ENCODE results near the gene FAM234B. TPM values are rescaled to one million over a fixed set of nuclear protein-coding genes. Genes with fewer than 3 reads are reported as not detected.
"Not testable (repeated sequence)": the region's sequence is repeated elsewhere in the genome, so short reads cannot be mapped to it uniquely, and the experiment has no call there.

Gene FAM234B
- total RNA-seq, 4 donors from 2014 or later: 4.7 to 6.5 (median 5.5) TPM

DNA sequence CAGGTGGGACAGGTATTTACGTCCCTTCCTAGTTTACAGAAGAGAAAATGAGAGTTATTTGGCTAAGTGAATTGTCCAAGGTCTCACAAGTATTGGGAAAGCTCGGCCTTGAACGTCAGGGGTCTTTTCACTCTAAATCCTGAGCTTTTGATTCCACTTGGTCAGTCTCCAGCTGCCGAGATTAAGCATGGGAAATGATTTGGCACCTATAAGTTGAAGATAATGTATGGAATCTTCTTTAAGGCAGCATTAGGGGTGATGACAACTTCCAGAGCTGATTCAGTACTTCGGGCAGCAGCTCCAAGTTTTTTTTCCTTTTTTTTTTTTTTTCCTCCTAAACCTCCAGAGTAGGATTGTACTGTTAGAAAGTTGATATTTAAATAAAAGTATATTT is 722 bp downstream of the FAM234B start:
- Histone ChIP-seq H3K4me3 (peak overlapping the region; percentile 77 to 87), H3K27me3 (no peaks in the 10 kb centered on the region), H3K36me3 (no peaks in the 10 kb centered on the region), H3K27ac (peak overlapping the region in 3 of 4 donors; percentile 76 to 85 (median 80)), H3K9me3 (no peaks in the 10 kb centered on the region), H3K4me1 (peaks cover 0 to 30% (median under 1%) of the 10 kb centered on the region in 3 donors)
- TF ChIP-seq POLR2AphosphoS5 (IDR thresholded peaks at IDR 0.05) (no peak), POLR2A (IDR thresholded peaks at IDR 0.05) (no peak), EP300 (IDR thresholded peaks at IDR 0.05) (no peak)
- TF ChIP-seq, protein P1, sequence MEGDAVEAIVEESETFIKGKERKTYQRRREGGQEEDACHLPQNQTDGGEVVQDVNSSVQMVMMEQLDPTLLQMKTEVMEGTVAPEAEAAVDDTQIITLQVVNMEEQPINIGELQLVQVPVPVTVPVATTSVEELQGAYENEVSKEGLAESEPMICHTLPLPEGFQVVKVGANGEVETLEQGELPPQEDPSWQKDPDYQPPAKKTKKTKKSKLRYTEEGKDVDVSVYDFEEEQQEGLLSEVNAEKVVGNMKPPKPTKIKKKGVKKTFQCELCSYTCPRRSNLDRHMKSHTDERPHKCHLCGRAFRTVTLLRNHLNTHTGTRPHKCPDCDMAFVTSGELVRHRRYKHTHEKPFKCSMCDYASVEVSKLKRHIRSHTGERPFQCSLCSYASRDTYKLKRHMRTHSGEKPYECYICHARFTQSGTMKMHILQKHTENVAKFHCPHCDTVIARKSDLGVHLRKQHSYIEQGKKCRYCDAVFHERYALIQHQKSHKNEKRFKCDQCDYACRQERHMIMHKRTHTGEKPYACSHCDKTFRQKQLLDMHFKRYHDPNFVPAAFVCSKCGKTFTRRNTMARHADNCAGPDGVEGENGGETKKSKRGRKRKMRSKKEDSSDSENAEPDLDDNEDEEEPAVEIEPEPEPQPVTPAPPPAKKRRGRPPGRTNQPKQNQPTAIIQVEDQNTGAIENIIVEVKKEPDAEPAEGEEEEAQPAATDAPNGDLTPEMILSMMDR (IDR thresholded peaks at IDR 0.05): no peak
- no peak for ATAC-seq
- WGBS, 2 donors (ENCODE audit: low coverage in 1 of 2): 8 to 18% methylated on average over 2 to 3 of the region's 5 CpGs

DNA sequence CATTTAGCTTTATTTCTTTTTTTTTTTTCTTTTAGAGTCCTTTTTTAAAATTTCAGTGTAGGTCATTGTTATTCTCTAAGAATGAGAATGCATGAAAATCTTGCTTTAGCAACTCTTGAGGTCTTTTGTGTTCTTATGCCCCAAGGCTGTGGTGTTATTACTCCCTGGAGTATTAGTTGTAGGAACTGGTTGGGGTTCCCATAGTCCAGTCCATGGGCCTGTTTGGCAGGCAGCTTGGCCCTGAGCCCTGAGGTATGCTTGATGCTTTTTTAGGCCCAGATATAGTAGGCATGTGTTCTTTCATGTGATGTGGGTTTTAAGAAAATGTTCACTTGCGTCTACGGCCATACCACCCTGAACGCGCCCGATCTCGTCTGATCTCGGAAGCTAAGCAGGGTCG is 1.6 kb downstream of the FAM234B start:
- no peak for ATAC-seq
- no peak for TF ChIP-seq EP300 (IDR thresholded peaks at IDR 0.05)
- TF ChIP-seq POLR2AphosphoS5 (IDR thresholded peaks at IDR 0.05): no peak
- TF ChIP-seq, protein P1 (IDR thresholded peaks at IDR 0.05): no peak
- no peak for TF ChIP-seq POLR2A (IDR thresholded peaks at IDR 0.05)
- Histone ChIP-seq H3K4me1 (peaks cover 0 to 38% (median 3%) of the 10 kb centered on the region in 3 donors), H3K9me3 (no peaks in the 10 kb centered on the region), H3K36me3 (no peaks in the 10 kb centered on the region), H3K27me3 (no peaks in the 10 kb centered on the region), H3K27ac (no peak overlapping the region), H3K4me3 (no peak overlapping the region)
- 99% methylated on average over 8 of the region's 8 CpGs; no CpG with 5 or more reads in 1 of the 2 donors for WGBS, 2 donors (ENCODE audit: low coverage in 1 of 2)

DNA sequence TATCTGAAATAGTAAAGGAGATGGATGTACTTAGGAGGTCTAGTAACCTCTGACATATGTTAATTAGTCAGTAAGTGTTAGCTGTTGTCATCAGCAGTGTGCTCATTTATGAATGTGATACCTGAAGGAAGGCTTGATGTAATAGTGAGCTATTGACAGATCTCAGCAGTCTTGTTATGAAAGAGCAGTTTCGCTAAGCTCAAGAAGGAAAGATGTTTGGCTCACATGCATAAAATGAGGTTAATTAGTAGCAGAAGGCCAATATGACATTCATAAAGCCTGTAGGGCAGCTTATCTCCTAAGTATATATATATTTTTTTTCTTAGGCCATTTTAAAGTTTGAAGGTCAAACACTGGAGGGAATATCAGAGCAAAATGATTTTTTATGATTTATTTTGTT is 2.8 kb downstream of the FAM234B start:
- H3K27me3 ChIP-seq: no peaks in the 10 kb centered on the region
- H3K4me1 ChIP-seq: peaks cover 0 to 42% (median 3%) of the 10 kb centered on the region in 3 donors
- no peak overlapping the region for H3K4me3 ChIP-seq
- H3K36me3 ChIP-seq: no peaks in the 10 kb centered on the region
- H3K27ac ChIP-seq: no peak overlapping the region
- no peaks in the 10 kb centered on the region for H3K9me3 ChIP-seq
- ATAC-seq: no peak
- TF ChIP-seq, protein P1 (IDR thresholded peaks at IDR 0.05): no peak
- no peak for TF ChIP-seq POLR2AphosphoS5 (IDR thresholded peaks at IDR 0.05)
- no peak for TF ChIP-seq EP300 (IDR thresholded peaks at IDR 0.05)
- no peak for TF ChIP-seq POLR2A (IDR thresholded peaks at IDR 0.05)
- 89 to 100% methylated on average over 1 of the region's 1 CpG for WGBS, 2 donors (ENCODE audit: low coverage in 1 of 2)

DNA sequence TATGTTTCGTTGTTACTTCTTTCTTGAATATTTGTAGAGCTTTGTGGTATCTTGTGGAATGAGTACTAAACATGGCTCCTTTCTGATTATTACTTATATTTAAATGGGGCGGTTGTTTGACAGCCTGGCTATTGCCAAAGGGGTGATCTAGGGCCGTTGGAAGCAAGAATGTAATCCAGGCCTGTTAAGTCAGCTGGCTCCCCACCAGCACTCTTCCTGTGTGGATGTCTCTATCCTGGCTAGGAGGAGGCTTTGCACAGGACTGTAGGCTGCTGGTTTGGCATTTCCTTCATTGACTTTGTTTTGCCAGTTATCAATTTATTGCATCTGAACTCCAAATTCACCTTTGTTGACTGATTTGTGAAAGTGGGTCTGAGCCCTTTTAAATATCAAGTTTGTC is 5.6 kb downstream of the FAM234B start:
- no peak for ATAC-seq
- Histone ChIP-seq H3K4me1 (peaks cover 0 to 33% (median 3%) of the 10 kb centered on the region in 3 donors), H3K9me3 (peaks cover 0 to 6% (median 0%) of the 10 kb centered on the region in 3 donors), H3K27me3 (no peaks in the 10 kb centered on the region), H3K36me3 (no peaks in the 10 kb centered on the region), H3K27ac (no peak overlapping the region), H3K4me3 (no peak overlapping the region)
- TF ChIP-seq, protein P1 (IDR thresholded peaks at IDR 0.05): no peak
- no peak for TF ChIP-seq EP300 (IDR thresholded peaks at IDR 0.05)
- TF ChIP-seq POLR2AphosphoS5 (IDR thresholded peaks at IDR 0.05): no peak
- TF ChIP-seq POLR2A (IDR thresholded peaks at IDR 0.05): no peak
- 47 to 100% methylated on average over 1 to 3 of the region's 3 CpGs for WGBS, 2 donors (ENCODE audit: low coverage in 1 of 2)

DNA sequence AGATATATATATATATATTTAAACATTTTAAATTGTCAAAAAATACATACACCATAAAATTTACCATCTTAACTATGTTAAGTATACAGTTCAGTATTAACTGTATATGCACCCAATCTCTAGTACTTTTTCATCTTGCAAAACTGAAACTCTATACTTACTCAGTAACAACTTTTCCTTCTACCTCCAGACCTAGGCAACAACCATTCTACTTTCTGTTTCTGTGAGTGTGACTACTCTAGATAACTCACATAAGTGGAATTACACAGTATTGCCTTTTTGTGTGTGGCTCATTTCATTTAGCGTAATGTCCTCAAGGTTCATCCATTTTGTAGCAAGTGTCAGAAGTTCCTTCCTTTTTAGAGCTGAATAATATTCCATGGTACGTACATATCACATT is 8.2 kb downstream of the FAM234B start:
- WGBS, 2 donors (ENCODE audit: low coverage in 1 of 2): 40 to 50% methylated on average over 2 of the region's 2 CpGs
- ATAC-seq: no peak
- no peaks in the 10 kb centered on the region for H3K27me3 ChIP-seq
- peaks cover 0 to 6% (median 0%) of the 10 kb centered on the region in 3 donors for H3K9me3 ChIP-seq
- H3K4me3 ChIP-seq: no peak overlapping the region
- H3K27ac ChIP-seq: no peak overlapping the region
- peaks cover 0 to 19% (median 3%) of the 10 kb centered on the region in 3 donors for H3K4me1 ChIP-seq
- peaks cover 0 to 12% of the 10 kb centered on the region in 2 donors for H3K36me3 ChIP-seq
- no peak for TF ChIP-seq POLR2AphosphoS5 (IDR thresholded peaks at IDR 0.05)
- TF ChIP-seq EP300 (IDR thresholded peaks at IDR 0.05): no peak
- no peak for TF ChIP-seq POLR2A (IDR thresholded peaks at IDR 0.05)
- TF ChIP-seq, protein P1 (IDR thresholded peaks at IDR 0.05): no peak

DNA sequence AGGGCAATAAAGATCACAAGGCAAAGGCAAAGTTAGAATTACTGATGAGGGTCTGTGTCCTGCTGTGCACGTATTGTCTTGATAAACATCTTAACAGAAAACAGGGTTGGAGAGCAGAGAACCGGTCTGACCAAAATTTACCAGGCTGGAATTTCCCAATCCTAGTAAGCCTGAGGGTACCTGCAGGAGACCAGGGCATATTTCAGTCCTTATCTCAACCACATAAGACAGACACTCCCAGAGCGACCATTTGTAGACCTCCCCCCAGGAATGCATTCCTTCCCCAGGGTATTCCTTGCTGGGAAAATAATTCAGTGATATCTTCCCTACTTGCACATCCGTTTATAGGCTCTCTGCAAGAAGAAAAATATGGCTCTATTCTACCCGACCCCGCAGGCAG is 9.4 kb downstream of the FAM234B start:
- H3K4me1 ChIP-seq: peaks cover 0 to 19% (median 3%) of the 10 kb centered on the region in 3 donors
- H3K4me3 ChIP-seq, ATAC-seq, H3K9me3 ChIP-seq, H3K27ac ChIP-seq, H3K27me3 ChIP-seq: not testable (repeated sequence)
- whole genome bisulfite sequencing, 2 donors (ENCODE audit: low coverage in 1 of 2): 85 to 97% methylated on average over 3 to 6 of the region's 6 CpGs
- H3K36me3 ChIP-seq: peaks cover 0 to 16% of the 10 kb centered on the region in 2 donors

All from gastroesophageal sphincter (tissue), 4 donors.